LNCAP (cell line): ENCODE data around the gene NEDD4L.

ENCODE experiments used
- TF ChIP-seq, protein P1 (sequence below): fragments of 450-650 bp; IDR thresholded peaks from 2 replicates; pipeline ENCODE4 v1.5.1; 2017; ENCODE audit warnings: mild to moderate bottlenecking

NEDD4L gene

GRCh38 chr18:58311390-58311789, 267.4 kb downstream of the NEDD4L start:
- TF ChIP-seq, protein P1, sequence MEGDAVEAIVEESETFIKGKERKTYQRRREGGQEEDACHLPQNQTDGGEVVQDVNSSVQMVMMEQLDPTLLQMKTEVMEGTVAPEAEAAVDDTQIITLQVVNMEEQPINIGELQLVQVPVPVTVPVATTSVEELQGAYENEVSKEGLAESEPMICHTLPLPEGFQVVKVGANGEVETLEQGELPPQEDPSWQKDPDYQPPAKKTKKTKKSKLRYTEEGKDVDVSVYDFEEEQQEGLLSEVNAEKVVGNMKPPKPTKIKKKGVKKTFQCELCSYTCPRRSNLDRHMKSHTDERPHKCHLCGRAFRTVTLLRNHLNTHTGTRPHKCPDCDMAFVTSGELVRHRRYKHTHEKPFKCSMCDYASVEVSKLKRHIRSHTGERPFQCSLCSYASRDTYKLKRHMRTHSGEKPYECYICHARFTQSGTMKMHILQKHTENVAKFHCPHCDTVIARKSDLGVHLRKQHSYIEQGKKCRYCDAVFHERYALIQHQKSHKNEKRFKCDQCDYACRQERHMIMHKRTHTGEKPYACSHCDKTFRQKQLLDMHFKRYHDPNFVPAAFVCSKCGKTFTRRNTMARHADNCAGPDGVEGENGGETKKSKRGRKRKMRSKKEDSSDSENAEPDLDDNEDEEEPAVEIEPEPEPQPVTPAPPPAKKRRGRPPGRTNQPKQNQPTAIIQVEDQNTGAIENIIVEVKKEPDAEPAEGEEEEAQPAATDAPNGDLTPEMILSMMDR = no peak

- TF ChIP-seq, protein P1 = no peak
These were observed 269.5 kb downstream of the NEDD4L start for GRCh38 chr18:58313491-58314032.

DNA sequence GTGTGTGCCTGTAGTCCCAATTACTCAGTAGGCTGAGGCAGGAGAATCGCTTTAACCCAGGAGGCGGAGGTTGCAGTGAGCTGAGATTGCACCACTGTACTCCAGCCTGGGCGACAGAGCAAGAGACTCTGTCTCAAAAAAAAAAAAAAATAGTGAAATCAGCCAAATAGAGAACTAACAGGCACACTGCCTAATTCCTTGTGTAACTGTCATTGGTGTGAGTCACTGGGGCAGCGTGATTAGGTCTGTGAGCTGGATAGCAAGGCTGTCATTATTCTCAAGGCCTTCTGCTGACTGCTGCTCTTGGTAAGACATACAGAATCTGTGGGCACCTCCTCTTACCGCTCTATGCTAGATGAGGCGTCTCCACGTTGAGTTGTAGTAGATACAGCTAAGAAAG, 270.3 kb downstream of the NEDD4L start:
- TF ChIP-seq, protein P1 = no peak

DNA sequence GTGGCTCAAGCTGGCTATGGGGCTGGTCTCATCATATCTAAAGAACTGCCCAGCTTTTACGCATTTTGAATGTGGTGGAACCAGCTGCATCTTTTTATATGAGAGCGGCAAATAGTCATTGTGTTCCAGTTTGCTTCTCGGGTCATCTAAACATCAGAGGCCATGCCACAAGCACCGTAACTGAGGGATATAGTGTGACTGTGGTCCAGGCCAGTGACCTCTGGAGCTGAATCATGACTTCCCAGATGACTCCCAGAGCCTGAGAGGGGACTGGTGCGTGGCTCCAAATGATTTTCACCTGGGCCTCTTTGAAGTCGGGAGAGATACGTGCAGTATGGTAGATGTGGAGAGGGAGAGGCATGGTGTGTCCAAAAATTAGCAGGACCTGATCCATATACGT, 271.0 kb downstream of the NEDD4L start:
- TF ChIP-seq, protein P1 = no peak

GRCh38 chr18:58315739-58316215, 271.8 kb downstream of the NEDD4L start:
- TF ChIP-seq, protein P1 = no peak

GRCh38 chr18:58316396-58317342, 272.6 kb downstream of the NEDD4L start:
- TF ChIP-seq, protein P1 = no peak

DNA sequence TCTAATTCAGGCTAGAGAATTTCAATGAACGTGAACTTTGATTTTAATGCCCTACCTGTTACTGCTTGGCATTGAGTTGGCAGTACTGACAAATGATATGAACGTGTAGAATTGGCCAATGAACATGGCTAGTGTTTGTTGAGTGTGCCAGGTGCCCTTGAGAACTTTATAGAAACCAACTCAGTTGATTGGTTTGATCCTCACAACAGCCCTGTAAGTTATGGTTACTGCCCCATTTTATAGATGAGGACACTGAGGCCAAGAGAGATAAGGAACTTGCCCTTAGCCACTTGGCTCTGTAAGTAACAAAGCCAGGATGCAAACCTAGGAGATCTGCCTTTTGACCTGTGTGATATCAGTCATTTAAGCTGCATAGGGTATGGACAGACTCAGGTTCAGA, 275.7 kb downstream of the NEDD4L start:
- TF ChIP-seq, protein P1 = no peak
